GM19238 (cell line): ENCODE results near the gene CDH24.
A peak's percentile ranks its signal among the peaks of the same experiment; 100 is the strongest.

Experiments
- DNase-seq: peaks from one replicate; pipeline ENCODE4 v3.0.0; 2011; ENCODE audit warnings: low spot score; ENCODE audit not compliant: insufficient read length

Gene CDH24

DNA sequence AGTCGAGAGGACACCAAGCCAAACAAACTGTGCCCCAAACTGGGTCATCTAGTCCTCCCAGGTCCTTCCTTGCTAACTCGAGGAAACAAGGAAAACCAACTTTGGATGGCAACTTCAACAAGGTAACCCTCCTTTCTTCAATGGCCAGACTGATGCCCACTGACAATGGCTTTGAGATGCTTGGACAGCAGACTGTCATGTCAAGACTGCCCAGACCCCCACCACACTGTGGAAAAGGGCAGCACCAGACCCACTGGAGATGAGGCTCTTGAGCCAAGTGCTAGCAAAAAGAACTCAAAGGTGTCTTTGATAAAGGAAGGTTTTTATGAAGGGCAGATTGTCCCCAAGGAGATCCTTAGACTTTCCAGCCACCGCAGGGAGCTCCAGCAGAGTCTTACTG is 9.0 kb upstream of the CDH24 start:
- no peak for DNase-seq

- no peak for DNase-seq
These were observed 6.3 kb upstream of the CDH24 start for GRCh38 chr14:23063601-23064000.

GRCh38 chr14:23062002-23062401 is 4.7 kb upstream of the CDH24 start:
- DNase-seq, result no peak

DNA sequence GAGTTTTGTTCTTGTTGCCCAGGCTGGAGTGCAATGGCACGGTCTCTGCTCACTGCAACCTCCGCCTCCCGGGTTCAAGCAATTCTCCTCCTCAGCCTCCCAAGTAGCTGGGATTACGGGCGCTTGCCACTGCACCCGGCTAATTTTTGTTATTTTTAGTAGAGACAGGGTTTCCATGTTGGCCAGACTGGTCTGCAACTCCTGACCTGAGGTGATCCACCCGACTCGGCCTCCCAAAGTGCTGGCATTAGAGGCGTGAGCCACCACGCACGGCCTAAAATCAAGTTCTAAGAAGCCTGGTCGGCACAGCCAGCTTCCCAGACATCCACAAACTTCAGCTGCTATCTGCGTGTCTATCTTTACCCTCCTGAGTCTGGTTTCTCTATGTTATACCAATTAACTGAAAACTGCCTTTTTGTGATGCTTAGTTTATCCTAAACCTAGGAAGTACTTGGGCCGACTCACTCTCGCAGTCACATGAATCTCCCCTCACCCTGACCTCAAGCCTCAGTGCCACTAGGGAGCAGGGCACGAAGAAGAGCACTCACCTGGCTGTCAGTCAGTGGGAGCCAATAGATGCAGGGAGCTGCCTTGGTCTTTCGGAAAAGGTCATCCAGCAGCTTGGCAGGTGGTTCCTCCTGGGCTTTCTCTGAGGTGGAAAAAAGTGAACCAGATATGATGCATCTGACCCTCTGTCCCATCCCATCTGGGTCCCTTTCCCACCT is 3.4 kb upstream of the CDH24 start:
- DNase-seq, result no peak

DNA sequence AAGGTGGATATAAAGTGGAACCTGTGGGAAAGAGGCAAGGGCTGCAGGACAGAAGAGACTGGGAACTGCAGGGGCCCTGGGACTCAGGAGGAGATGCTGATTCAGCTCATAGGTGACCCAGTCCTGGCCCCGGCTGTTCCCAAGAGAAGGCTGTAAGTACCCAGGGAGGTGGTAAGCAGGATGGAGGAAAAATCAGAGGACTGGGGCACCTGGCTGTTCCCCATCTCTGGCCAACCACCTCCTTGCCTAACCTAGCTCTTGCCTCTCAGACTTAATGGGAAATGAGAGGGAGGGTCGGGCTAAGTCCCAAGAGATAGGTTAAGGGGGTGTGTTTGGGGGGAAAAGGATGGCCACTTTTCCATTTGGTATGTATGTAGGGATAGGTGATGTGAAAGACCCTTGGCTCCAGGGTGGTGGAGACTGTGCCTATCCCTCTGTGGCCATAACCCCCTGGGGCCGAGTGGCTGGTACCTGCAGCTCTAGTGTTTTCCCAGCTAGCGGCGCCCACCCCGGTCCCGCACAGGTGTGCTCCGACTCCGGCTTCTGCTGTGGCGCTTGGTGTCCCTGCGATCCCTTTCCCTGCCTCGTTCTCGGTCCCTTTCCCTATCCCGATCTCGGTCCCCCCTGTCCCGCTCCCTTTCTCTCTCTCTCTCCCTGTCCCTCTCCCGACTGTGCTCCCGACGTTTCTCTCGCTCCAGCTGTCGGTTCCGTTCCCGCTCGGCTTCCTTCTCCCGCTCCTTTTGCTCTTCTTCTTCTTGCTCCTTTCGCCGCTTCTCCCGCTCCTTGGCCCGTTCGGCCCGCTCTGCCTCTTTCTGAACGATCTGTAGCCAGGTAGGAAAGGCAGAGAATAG is 1.6 kb upstream of the CDH24 start:
- no peak for DNase-seq

- peak; percentile 95 for DNase-seq
These were observed 685 bp upstream of the CDH24 start for GRCh38 chr14:23057757-23058653.

DNA sequence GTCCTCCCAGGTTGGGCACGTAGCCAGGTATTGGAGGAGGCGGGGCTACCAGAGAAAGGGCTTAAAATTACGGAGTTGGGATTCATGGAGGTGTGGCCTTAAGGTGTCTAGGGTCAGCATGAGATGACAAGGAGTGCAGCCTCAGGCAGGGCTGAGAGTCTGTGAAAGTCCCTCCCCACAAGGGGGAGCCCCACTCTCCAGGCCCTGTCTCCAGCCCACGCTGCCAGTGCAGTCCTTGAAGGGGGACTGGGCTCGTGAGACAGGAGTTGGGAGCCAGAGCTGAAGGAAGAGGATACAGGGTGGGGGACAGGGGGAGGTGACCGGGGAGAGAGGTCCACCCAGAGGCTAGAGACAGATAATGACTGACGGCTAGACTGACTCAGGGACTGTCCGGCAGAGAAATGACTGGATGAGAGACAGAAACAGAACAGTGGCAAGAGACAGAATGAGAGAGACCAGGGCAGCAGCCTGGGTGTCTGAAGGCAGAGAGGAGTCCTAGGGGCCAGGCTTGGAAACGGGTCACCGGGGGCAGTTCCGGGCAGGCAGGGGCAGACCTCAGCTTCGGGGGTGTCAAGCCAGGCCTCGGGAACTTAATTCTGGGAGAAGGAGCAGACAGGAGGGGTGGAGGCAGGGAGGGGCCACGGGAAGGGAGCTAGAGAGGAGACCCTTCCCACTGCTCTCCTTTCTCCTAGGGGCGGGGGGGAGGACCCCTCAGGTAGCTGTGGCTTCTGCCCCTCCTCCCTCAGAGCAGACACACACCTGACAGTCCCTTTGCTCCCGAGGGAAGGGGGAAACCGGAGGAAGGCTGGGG is 970 bp downstream of the CDH24 start:
- peak; percentile 92 for DNase-seq

DNA sequence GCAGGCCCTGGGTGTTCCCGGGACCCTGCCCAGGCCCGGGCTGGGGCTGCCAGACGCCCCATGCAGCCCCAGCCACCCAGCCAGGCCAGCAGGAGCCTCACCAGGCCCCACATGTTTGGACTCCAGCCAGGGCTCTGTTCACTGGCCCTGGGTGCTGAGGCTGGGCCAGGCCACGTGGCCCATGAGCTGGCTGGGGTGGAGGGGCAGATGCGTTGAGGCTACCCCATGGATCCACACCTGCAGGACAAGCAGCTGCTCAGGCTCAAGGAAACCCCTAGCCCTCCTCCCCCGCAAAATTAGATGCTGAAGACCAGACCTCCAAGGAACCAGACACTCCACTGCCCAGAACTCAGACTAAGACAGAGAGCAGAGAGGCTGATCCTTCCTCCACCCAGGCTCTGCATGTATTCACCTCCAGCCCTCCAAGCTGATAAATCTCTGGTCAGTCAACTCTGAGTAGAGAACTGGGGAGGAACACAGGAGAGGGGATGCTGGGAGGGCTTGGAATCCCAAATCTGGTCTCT is 1.6 kb downstream of the CDH24 start:
- DNase-seq, result no peak

- no peak for DNase-seq
These were observed 2.2 kb downstream of the CDH24 start for GRCh38 chr14:23055147-23055550.

GRCh38 chr14:23054000-23054811 is 3.1 kb downstream of the CDH24 start:
- no peak for DNase-seq

DNA sequence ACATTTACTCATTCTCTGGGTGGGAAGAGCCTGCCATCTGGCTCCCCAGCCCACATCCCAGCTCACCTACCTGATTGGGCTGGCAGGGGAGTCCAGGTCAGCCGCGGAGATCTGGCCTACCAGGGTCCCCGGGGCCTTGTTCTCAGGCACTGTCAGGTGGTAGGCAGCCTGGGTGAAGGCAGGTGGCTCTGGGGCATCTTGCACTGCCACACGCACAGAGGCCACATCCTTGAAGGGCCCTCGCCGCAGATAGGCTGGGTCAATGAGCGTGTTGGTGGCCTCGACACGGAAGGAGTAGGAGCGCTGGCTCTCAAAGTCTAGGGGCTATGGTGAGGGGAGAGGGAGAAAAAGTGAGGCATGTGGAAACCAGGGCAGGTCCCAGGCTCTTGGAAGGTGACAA is 3.9 kb downstream of the CDH24 start:
- DNase-seq, result no peak

DNA sequence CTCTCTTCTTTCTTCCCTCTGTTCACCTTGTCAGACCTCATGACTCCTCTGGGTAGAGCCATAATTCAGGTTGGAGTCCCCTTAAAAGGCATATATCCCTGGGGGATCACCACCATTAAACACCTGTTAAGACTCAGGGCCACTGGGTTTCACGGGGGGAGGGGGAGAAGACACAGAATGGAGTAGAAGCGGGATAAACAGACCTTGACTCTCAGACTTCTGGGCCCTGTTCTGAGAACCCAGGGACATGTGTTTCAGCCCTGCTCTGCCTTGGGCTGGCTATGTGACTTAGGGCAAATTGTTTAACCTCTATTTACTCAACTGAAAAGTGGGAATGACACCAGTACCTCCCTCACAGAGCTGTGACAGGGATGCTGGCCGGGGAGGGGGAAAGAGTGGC is 4.6 kb downstream of the CDH24 start:
- DNase-seq, result no peak

DNA sequence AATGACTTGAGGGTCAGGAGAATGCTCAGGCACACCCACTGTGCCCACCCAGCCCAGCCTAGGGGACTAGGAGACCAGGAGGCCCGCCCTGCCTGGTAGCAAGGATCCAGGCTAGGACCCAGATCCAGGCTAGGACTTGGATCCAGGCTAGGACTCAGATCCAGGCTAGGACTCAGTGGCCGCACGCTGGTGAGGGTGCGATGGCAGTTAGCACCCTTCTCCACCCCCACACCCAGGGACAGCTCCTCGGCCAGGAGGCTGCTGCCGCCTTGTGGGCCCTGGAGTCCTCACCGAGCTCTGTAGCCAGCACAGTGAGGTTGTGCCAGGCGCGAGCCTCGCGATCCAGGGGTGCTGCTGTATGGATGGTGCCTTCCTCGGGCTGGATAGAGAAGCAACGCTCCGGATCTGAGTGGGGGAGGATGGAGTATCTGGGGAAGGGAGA is 5.1 kb downstream of the CDH24 start:
- no peak for DNase-seq

DNA sequence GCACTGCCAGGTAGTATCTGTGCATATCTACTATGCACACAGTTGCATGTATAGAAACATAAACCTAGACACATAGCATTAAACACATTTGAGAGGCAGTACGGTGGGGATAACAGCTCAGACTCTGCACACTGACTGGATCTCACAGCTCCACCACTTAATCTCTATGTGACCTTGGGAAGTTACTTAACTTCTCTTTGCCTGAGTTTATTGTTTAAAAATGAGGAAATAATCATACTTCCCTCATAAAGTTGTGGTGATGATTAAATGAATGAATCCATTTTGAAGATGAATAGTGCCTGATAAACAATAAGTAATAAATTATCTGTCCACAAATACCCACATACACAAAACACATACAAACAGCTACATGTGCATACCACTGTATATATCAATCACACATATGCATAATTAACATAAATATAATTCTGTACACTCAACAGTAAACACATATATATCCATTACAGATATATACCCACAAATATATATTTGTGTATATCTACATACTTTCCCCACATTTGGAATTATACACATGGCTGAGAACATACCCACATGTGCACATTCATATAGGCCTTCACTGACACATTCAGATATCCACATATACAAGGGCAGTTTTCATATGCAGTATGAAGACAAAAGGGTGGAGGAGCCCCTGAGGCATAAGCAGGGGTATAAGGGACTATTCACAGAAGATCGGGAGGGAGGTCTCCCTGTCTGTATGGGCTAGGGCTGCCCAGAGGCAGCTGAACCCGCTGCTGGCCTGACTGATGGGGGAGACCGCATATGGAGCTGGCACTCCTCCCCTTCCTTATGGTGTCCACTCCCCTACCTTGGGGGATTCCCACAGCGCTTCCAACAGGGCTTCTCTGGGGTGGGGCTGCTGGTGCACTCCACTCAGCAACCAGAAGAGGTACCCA is 5.9 kb downstream of the CDH24 start:
- DNase-seq, result no peak

- DNase-seq, result no peak
These were observed 8.3 kb downstream of the CDH24 start for GRCh38 chr14:23049011-23049410.

- no peak for DNase-seq
These were observed 9.3 kb downstream of the CDH24 start for GRCh38 chr14:23047751-23048693.

- no peak for DNase-seq
These were observed 10.2 kb downstream of the CDH24 start for GRCh38 chr14:23047034-23047634.
